GM18907 (cell line): Measurements from ENCODE around the gene GABRR1.
"Not testable (repeated sequence)": the region's sequence is repeated elsewhere in the genome, so short reads cannot be mapped to it uniquely, and the experiment has no call there.

Experiments
- ATAC-seq: cut with Tn5 transposase; IDR thresholded peaks from one replicate; pipeline ENCODE4 v1.9.1; 2021; ENCODE audit warnings: mild to moderate bottlenecking, moderate library complexity; ENCODE audit not compliant: unreplicated experiment

The GABRR1 gene

DNA sequence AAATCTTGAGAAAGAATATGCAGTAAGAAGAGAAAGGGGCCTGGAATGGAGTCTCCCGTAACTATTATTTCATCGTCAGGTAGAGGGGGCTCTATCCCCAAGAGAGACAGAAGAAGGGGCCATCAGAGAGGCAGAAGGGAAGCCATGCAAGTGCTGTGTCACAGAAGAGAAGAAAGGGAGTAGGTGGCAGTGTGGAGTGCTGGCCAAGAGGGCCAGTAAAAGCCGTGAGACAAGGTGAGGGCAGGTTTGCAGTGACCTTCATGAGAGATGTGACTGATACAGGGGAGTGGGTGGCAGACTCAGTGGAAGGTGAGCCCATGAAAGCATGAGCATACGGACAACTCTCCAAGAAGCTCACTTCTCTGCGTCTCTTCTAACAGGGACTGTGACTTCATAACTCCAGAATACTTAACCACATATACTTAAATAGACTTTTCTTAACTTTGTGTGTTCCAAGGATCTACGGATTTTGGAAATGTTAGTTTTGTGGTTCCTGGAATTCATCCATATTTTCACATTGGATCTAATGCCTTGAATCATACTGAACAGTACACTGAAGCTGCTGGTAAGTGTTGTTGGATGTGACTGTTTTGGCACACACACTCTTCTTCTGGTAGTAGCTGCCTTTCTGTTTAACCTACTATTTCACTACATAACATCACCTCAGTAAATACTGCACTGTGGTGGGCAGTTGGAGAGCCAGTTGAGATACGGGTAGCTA lies 55.7 kb downstream of the GABRR1 start:
- no peak for ATAC-seq

GRCh38 chr6:89160331-89161092 lies 56.6 kb downstream of the GABRR1 start:
- no peak for ATAC-seq

DNA sequence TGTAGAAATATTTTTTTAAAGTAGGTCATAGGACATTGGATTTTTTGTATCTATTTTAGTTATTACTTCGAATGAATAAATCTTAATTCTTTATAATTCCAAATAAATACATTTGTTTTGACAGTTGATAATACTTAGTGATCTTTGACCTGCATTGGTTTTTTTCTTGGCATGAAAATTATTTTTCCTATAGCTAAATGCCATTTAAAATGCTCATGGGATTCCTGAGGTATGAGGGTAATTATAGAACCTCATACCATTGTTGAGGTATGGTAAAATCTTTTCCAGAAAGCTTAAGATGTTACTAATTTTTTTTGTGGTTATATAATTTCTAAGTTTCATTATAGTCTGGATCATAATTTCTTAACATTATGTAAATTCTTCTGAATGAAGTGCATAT lies 63.0 kb downstream of the GABRR1 start:
- no peak for ATAC-seq

GRCh38 chr6:89148016-89148750 lies 69.0 kb downstream of the GABRR1 start:
- no peak for ATAC-seq

GRCh38 chr6:89146718-89147700 lies 70.1 kb downstream of the GABRR1 start:
- ATAC-seq, result no peak

DNA sequence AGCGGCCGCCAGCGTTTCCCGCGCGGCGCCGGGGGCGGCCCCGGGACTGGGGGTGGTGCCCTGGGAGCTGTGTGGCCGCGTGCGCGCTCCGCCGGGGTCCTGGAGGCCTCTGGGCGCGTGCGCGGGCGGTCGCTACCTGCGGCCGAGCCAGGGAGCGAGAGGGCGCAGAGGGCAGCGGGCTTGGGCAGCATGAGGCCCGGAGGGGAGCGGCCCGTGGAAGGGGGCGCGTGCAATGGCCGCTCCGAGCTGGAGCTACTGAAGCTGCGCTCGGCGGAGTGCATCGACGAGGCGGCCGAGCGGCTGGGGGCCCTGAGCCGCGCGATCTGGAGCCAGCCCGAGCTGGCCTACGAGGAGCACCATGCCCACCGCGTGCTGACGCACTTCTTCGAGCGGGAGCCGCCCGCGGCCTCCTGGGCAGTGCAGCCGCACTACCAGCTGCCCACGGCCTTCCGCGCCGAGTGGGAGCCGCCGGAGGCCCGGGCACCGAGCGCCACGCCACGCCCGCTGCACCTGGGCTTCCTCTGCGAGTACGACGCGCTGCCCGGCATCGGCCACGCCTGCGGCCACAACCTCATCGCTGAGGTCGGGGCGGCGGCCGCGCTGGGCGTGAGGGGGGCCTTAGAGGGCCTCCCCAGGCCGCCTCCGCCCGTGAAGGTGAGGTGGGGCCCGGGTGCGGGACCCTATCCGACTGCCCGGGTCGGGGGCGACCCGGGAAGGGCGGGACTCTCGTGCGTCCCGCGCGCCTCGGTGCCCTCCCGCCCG lies 71.0 kb downstream of the GABRR1 start, which contains the start of gene PM20D2:
PM20D2 (plus strand) TSS at position 100 of the 762 bp plus-strand sequence; CDS start at position 190, 90 bp downstream.
- peak; percentile 63 for ATAC-seq

DNA sequence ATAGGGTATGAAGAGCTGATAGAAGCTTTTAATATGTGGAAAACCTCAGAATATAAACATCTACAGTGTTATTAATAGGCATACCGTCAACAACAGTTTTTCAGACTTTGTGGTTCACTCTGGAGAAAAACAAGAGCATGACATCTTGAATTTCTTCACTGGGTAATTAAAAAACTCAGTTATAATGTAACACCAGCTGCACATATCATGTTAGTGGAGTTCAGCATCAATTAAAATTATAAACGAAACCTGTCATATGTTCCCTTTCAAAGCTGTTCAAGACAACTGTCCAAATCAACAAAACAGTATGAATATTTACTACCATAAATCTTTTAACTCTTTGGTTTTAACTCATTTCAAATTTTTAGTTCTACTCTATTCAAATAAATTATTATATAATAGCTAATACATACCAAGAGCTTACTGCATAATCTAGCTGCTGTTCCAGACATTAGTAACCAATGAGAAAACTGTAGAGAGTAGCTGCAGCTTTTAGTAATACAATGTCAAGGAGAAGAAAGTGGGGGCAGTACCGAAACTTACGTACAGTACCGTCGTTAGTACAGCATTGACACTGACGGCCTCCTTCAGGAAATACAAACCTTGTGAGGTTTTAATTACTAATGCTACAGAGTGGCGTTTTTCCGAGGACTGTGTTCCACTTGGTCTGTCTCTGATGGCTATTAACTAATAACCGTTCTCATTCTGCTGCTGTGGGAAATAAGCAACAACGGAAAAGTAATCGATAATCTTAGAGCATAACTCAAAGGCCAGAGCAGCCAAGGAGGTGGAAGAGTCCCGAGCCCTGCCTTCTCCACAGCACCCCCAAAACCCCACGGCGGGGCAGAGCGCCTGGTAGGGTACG lies 71.8 kb downstream of the GABRR1 start:
- ATAC-seq, result peak; percentile 71

- ATAC-seq, result peak; percentile 67
These were observed 72.7 kb downstream of the GABRR1 start for GRCh38 chr6:89144354-89144906.

- no peak for ATAC-seq
These were observed 76.6 kb downstream of the GABRR1 start for GRCh38 chr6:89140347-89141156.

GRCh38 chr6:89139509-89140346 lies 77.4 kb downstream of the GABRR1 start:
- ATAC-seq, result no peak

GRCh38 chr6:89138173-89138572 lies 79.0 kb downstream of the GABRR1 start:
- no peak for ATAC-seq

DNA sequence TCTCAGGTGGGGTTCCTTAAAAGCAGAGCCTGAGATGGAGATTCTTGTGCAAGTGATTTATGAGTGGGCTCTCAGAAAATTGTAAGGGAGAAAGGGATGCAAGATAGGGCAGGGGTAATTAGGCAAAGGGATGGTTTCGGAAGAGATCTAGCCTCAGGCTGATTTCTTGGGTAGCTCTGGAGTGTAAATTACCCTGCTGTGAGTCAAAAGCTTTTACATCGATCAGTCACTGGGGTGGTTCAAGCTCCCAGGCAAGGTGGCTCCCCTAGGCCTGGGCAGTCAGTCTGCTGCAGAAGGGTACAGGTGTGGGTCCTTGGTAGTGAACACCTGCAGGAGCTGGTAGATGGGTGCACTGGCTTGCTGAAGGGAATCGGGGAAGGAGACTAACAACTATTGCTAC lies 82.4 kb downstream of the GABRR1 start:
- no peak for ATAC-seq

DNA sequence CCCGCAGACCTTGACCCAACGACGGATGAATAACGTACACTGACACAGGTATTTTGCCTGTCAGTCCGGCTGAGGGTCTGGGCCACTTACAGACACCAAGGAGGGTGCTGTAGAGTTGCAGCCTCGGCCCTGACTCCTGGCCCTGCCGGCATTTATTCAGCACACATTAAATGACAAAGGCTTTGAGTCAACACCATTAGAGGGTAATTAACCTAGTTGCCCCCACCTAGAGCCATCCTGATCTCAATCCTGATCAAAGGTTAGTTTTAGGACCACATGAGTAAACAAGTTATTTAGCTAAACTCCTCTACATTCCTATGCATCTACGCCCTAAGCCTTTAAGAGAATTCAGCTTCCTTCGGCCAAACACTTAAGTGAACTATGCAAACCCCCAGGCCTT lies 83.2 kb downstream of the GABRR1 start:
- ATAC-seq, result no peak

- ATAC-seq, result no peak
These were observed 85.1 kb downstream of the GABRR1 start for GRCh38 chr6:89132057-89132456.

DNA sequence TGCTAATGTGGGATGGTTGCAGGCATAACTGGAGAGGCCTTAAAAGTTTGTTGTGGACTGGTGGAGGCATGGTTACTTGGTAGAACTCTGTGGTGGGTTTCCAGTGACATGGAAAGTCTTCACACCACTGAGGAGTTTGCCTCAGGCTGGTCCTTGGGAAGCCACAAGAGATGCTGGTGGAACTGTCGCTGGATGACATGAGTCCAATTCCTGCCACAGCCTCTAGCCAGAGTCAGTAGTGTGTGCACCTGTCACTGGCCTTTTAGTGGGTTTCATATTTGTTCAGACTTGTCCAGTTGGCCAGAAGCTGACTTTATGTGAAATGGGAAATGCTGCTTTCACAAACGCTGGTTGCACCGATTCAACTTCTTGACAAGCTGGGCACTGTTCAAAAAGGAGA lies 85.6 kb downstream of the GABRR1 start:
- ATAC-seq, result no peak

DNA sequence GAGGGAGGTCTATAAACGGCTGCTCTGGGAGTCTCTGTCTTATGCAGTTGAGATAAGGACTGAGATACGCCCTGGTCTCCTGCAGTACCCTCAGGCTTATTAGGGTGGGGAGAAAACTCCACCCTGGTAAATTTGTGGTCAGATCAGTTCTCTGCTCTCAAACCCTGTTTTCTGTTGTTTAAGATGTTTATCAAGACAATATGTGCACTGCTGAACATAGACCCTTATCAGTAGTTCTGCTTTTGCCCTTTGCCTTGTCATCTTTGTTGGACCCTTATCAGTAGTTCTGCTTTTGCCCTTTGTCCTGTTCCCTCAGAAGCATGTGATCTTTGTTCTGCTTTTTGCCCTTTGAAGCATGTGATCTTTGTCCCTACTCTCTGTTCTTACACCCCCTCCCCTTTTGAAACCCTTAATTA lies 88.9 kb downstream of the GABRR1 start:
- not testable (repeated sequence) for ATAC-seq
